HG03045 (cell line): ENCODE measurements around the gene HACD1.
A peak's percentile ranks its signal among the peaks of the same experiment; 100 is the strongest.

Experiments used
- ATAC-seq: cut with Tn5 transposase; IDR thresholded peaks from one replicate; pipeline ENCODE4 v1.9.1; 2021; ENCODE audit warnings: mild to moderate bottlenecking, moderate library complexity; ENCODE audit not compliant: unreplicated experiment

The HACD1 gene

GRCh38 chr10:17617031-17617911 is at the start of gene HACD1:
HACD1 (minus strand) TSS chr10:17617374; CDS start chr10:17617339, 35 bp downstream.
- ATAC-seq, result peak; percentile 62

- ATAC-seq, result no peak
Observed at GRCh38 chr10:17665747-17666146, 48.6 kb upstream of the HACD1 start.

- ATAC-seq, result no peak
Observed at GRCh38 chr10:17663450-17663849, 46.3 kb upstream of the HACD1 start.

GRCh38 chr10:17662193-17663138 is 45.3 kb upstream of the HACD1 start:
- ATAC-seq, result no peak

- no peak for ATAC-seq
Observed at GRCh38 chr10:17661510-17661909, 44.3 kb upstream of the HACD1 start.

GRCh38 chr10:17660921-17661320 is 43.7 kb upstream of the HACD1 start:
- no peak for ATAC-seq

GRCh38 chr10:17659365-17659764 is 42.2 kb upstream of the HACD1 start:
- no peak for ATAC-seq

GRCh38 chr10:17657103-17657500 is 39.9 kb upstream of the HACD1 start:
- no peak for ATAC-seq

- ATAC-seq, result peak; percentile 92
Observed at GRCh38 chr10:17655567-17656146, 38.5 kb upstream of the HACD1 start.

- ATAC-seq, result peak; percentile 13
Observed at GRCh38 chr10:17655009-17655408, 37.8 kb upstream of the HACD1 start.

GRCh38 chr10:17652585-17652984 is 35.4 kb upstream of the HACD1 start:
- no peak for ATAC-seq

GRCh38 chr10:17651896-17652295 is 34.7 kb upstream of the HACD1 start:
- no peak for ATAC-seq

- ATAC-seq, result no peak
Observed at GRCh38 chr10:17650416-17650815, 33.2 kb upstream of the HACD1 start.

GRCh38 chr10:17649836-17650235 is 32.7 kb upstream of the HACD1 start:
- no peak for ATAC-seq

GRCh38 chr10:17649052-17649451 is 31.9 kb upstream of the HACD1 start:
- ATAC-seq, result no peak

GRCh38 chr10:17648243-17649035 is 31.3 kb upstream of the HACD1 start:
- no peak for ATAC-seq

GRCh38 chr10:17647326-17647725 is 30.2 kb upstream of the HACD1 start:
- ATAC-seq, result no peak

- ATAC-seq, result no peak
Observed at GRCh38 chr10:17645621-17646345, 28.6 kb upstream of the HACD1 start.

- ATAC-seq, result peak; percentile 36
Observed at GRCh38 chr10:17644485-17644943, 27.3 kb upstream of the HACD1 start.
